ENCODE results near the gene PNPLA2. TPM values are rescaled to one million over a fixed set of nuclear protein-coding genes. Genes with fewer than 3 reads are reported as not detected.

Gene PNPLA2
- total and polyA plus RNA-seq, 10 of the 15 experiments (the other 5 are each of a cell fraction or from before 2014, with no cell fraction given) = 0.19 to 34.0 (median 8.1) TPM

- TF ChIP-seq HDGF (IDR thresholded peaks at IDR 0.05) = 0 out of 2 replicates have a peak, but pooled peaks have one; percentile 59
- TF ChIP-seq POLR2A (IDR thresholded peaks at IDR 0.05; ENCODE audit: low read depth, low read length) = peak; percentile 71
- no peak for TF ChIP-seq ZNF217 (IDR thresholded peaks at IDR 0.05)
- no peak for TF ChIP-seq ZSCAN29 (IDR thresholded peaks at IDR 0.05)
- no peak for TF ChIP-seq RFX5 (IDR thresholded peaks at IDR 0.05; ENCODE audit: low read depth, low read length)
- no peak for TF ChIP-seq NFYB (IDR thresholded peaks at IDR 0.05; ENCODE audit: insufficient read depth, low read depth, low read length)
- peak; percentile 93; the same call in 1 of the 2 replicates for TF ChIP-seq SIN3A (IDR thresholded peaks at IDR 0.05; ENCODE audit: low read depth, low read length)
- no peak for TF ChIP-seq NFXL1 (IDR thresholded peaks at IDR 0.05; ENCODE audit: borderline replicate concordance)
- TF ChIP-seq JUND (IDR thresholded peaks at IDR 0.05; ENCODE audit: low read depth, low read length) = no peak
- TF ChIP-seq BMI1 (IDR thresholded peaks at IDR 0.05; ENCODE audit: borderline replicate concordance) = peak; percentile 86
- TF ChIP-seq ZNF622 (IDR thresholded peaks at IDR 0.05) = no peak
- no peak for TF ChIP-seq FOS (IDR thresholded peaks at IDR 0.05; ENCODE audit: borderline replicate concordance, extremely low read depth, insufficient read length)
- no peak for TF ChIP-seq RAD21 (IDR thresholded peaks at IDR 0.05; ENCODE audit: insufficient read depth, low read depth, low read length)
- TF ChIP-seq SIX5 (IDR thresholded peaks at IDR 0.05; ENCODE audit: low read depth, low read length, severe bottlenecking) = no peak
- TF ChIP-seq MLLT1 (IDR thresholded peaks at IDR 0.05) = no peak; the same call in 1 of the 2 replicates
- no peak; the same call in 1 of the 2 replicates for TF ChIP-seq PKNOX1 (IDR thresholded peaks at IDR 0.05)
- TF ChIP-seq ZNF592 (IDR thresholded peaks at IDR 0.05) = no peak
- TF ChIP-seq ZBED1 (IDR thresholded peaks at IDR 0.05; ENCODE audit: borderline replicate concordance) = no peak
- TF ChIP-seq ZNF207 (IDR thresholded peaks at IDR 0.05; ENCODE audit: borderline replicate concordance) = no peak; the same call in 1 of the 2 replicates
- no peak; the same call in 1 of the 2 replicates for TF ChIP-seq GATAD2B (conservative IDR thresholded peaks at IDR 0.05; ENCODE audit: low read depth)
- no peak for TF ChIP-seq SUZ12 (IDR thresholded peaks at IDR 0.05; ENCODE audit: unreplicated experiment)
- no peak for TF ChIP-seq BCL11A (IDR thresholded peaks at IDR 0.05; ENCODE audit: low read depth, low read length)
- no peak for TF ChIP-seq STAT3 (IDR thresholded peaks at IDR 0.05; ENCODE audit: low read depth, low read length)
- TF ChIP-seq SMAD1 (IDR thresholded peaks at IDR 0.05; ENCODE audit: low read depth, partially characterized antibody) = no peak
- TF ChIP-seq USF2 (IDR thresholded peaks at IDR 0.05; ENCODE audit: borderline replicate concordance, low read depth, low read length) = no peak
These were observed 21.2 kb upstream of the PNPLA2 start (continued) for GRCh38 chr11:797296-798092.

All from GM12878 (cell line).